Measurements from ENCODE around the gene ARRDC5.
"Not testable (repeated sequence)": the region's sequence is repeated elsewhere in the genome, so short reads cannot be mapped to it uniquely, and the experiment has no call there.

Gene ARRDC5

GRCh38 chr19:4908360-4908759, 5.7 kb upstream of the ARRDC5 start:
- H3K9me3 ChIP-seq (ENCODE audit: insufficient read depth, low read length), result no peaks in the 10 kb centered on the region

GRCh38 chr19:4906963-4907362, 4.3 kb upstream of the ARRDC5 start:
- TF ChIP-seq EZH2phosphoT487 (conservative IDR thresholded peaks at IDR 0.05; ENCODE audit: low read length), result no peak
- TF ChIP-seq CTCF (IDR thresholded peaks at IDR 0.05; ENCODE audit: insufficient read depth, low read length, poor library complexity, severe bottlenecking), result no peak
- H3K27ac ChIP-seq (ENCODE audit: low read depth, low read length), result no peak overlapping the region
- no peaks in the 10 kb centered on the region for H3K27me3 ChIP-seq (ENCODE audit: low read length)
- H3K36me3 ChIP-seq (ENCODE audit: low read length), result no peaks in the 10 kb centered on the region
- peaks cover 18% of the 10 kb centered on the region for H3K79me2 ChIP-seq (ENCODE audit: insufficient read depth, low read length)
- no peak overlapping the region for H3K4me2 ChIP-seq (ENCODE audit: low read depth, low read length, poor library complexity, severe bottlenecking)
- no peaks in the 10 kb centered on the region for H3K9me2 ChIP-seq (replicated peaks; ENCODE audit: insufficient read depth, low read length)
- no peak overlapping the region for H2AFZ ChIP-seq (ENCODE audit: low read depth, low read length, severe bottlenecking)
- peaks cover 25% of the 10 kb centered on the region for H3F3A ChIP-seq (ENCODE audit: insufficient read depth)
- H4K20me1 ChIP-seq (ENCODE audit: low read depth, low read length), result no peaks in the 10 kb centered on the region
- H3K9ac ChIP-seq (ENCODE audit: low read length), result no peak overlapping the region
- H3K4me3 ChIP-seq (ENCODE audit: insufficient read depth, low read length, poor library complexity, severe bottlenecking), result no peak overlapping the region
- H3K9me3 ChIP-seq (ENCODE audit: insufficient read depth, low read length), result no peaks in the 10 kb centered on the region

More at GRCh38 chr19:4908360-4908759, 5.7 kb upstream of the ARRDC5 start:
- Histone ChIP-seq H3K9me2 (replicated peaks; ENCODE audit: insufficient read depth, low read length) (no peaks in the 10 kb centered on the region), H3K4me2 (ENCODE audit: low read depth, low read length, poor library complexity, severe bottlenecking) (no peak overlapping the region), H3K9ac (ENCODE audit: low read length) (peak overlapping the region; percentile 93), H3K36me3 (ENCODE audit: low read length) (peaks cover 8% of the 10 kb centered on the region; the same call in 1 of the 2 replicates), H3K27ac (ENCODE audit: low read depth, low read length) (no peak overlapping the region), H3K79me2 (ENCODE audit: insufficient read depth, low read length) (peaks cover 32% of the 10 kb centered on the region), H4K20me1 (ENCODE audit: low read depth, low read length) (no peaks in the 10 kb centered on the region), H2AFZ (ENCODE audit: low read depth, low read length, severe bottlenecking) (no peak overlapping the region), H3F3A (ENCODE audit: insufficient read depth) (peaks cover 25% of the 10 kb centered on the region), H3K4me3 (ENCODE audit: insufficient read depth, low read length, poor library complexity, severe bottlenecking) (no peak overlapping the region), H3K27me3 (ENCODE audit: low read length) (no peaks in the 10 kb centered on the region)
- TF ChIP-seq CTCF (IDR thresholded peaks at IDR 0.05; ENCODE audit: insufficient read depth, low read length, poor library complexity, severe bottlenecking) (no peak), EZH2phosphoT487 (conservative IDR thresholded peaks at IDR 0.05; ENCODE audit: low read length) (no peak)

DNA sequence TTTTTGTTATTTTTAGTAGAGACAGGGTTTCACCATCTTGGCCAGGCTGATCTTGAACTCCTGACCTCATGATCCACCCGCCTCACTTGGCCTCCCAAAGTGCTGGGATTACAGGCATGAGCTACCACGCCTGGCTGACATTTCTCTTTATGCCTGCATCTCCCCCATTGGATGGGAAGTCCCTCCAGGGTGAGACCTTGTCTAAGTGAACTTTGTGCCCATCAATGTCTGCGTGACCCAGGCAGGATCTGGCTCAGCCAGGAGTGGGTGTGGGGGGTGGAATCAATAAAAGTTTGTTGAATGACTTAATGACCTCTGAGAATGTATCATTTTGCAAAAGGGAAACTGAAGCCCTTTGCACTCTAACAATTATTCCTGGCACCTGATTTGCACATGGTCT, 1.8 kb upstream of the ARRDC5 start:
- no peak overlapping the region for H3K27ac ChIP-seq (ENCODE audit: low read depth, low read length)
- H3K27me3 ChIP-seq (ENCODE audit: low read length), result no peaks in the 10 kb centered on the region
- peaks cover 15% of the 10 kb centered on the region for H3F3A ChIP-seq (ENCODE audit: insufficient read depth)
- H3K36me3 ChIP-seq (ENCODE audit: low read length), result no peaks in the 10 kb centered on the region
- no peak overlapping the region for H2AFZ ChIP-seq (ENCODE audit: low read depth, low read length, severe bottlenecking)
- no peaks in the 10 kb centered on the region for H3K79me2 ChIP-seq (ENCODE audit: insufficient read depth, low read length)
- no peak overlapping the region for H3K9ac ChIP-seq (ENCODE audit: low read length)
- H4K20me1 ChIP-seq (ENCODE audit: low read depth, low read length), result no peaks in the 10 kb centered on the region
- no peak overlapping the region for H3K4me3 ChIP-seq (ENCODE audit: insufficient read depth, low read length, poor library complexity, severe bottlenecking)
- no peak for TF ChIP-seq CTCF (IDR thresholded peaks at IDR 0.05; ENCODE audit: insufficient read depth, low read length, poor library complexity, severe bottlenecking)
- TF ChIP-seq EZH2phosphoT487 (conservative IDR thresholded peaks at IDR 0.05; ENCODE audit: low read length), result no peak
- H3K9me3 ChIP-seq (ENCODE audit: insufficient read depth, low read length), result no peaks in the 10 kb centered on the region
- H3K9me2 ChIP-seq (replicated peaks; ENCODE audit: insufficient read depth, low read length), result no peaks in the 10 kb centered on the region
- H3K4me2 ChIP-seq (ENCODE audit: low read depth, low read length, poor library complexity, severe bottlenecking), result no peak overlapping the region

GRCh38 chr19:4900879-4901278, 1.8 kb downstream of the ARRDC5 start:
- H3K4me3 ChIP-seq (ENCODE audit: insufficient read depth, low read length, poor library complexity, severe bottlenecking); H4K20me1 ChIP-seq (ENCODE audit: low read depth, low read length); H2AFZ ChIP-seq (ENCODE audit: low read depth, low read length, severe bottlenecking); H3K9me3 ChIP-seq (ENCODE audit: insufficient read depth, low read length); H3K4me2 ChIP-seq (ENCODE audit: low read depth, low read length, poor library complexity, severe bottlenecking); H3K9ac ChIP-seq (ENCODE audit: low read length); H3K27ac ChIP-seq (ENCODE audit: low read depth, low read length); H3K27me3 ChIP-seq (ENCODE audit: low read length); H3K79me2 ChIP-seq (ENCODE audit: insufficient read depth, low read length); H3K36me3 ChIP-seq (ENCODE audit: low read length); H3F3A ChIP-seq (ENCODE audit: insufficient read depth); H3K9me2 ChIP-seq (replicated peaks; ENCODE audit: insufficient read depth, low read length): not testable (repeated sequence)
